Right atrium auricular region (tissue), 2 donors: Measurements from ENCODE around the gene APOL2. TPM values are rescaled to one million over a fixed set of nuclear protein-coding genes. Genes with fewer than 3 reads are reported as not detected.

Experiments
- DNase-seq: peaks from one replicate; pipeline ENCODE4 v3.0.0-alpha.2; 2019; ENCODE audit warnings: low spot score
- H3K27ac ChIP-seq, 2 donors: fragments of 200-600 bp; sonication (generic); 1 replicate in 1 of 2; 2 replicates in 1 of 2; pipeline ENCODE4 v1.5.1; 2016 to 2019
- H3K27me3 ChIP-seq, 2 donors: fragments of 200-600 bp; sonication (generic); one replicate each; pipeline versions ENCODE4 v1.5.1 to v1.6.0; 2017 to 2019
- H3K36me3 ChIP-seq: fragments of 200-600 bp; sonication (generic); one replicate; pipeline ENCODE4 v1.5.1; 2016
- H3K4me1 ChIP-seq, 2 donors: fragments of 200-600 bp; sonication (generic); one replicate each; pipeline versions ENCODE4 v1.5.1 to v1.6.0; 2017 to 2019
- H3K4me3 ChIP-seq, 2 donors: fragments of 200-600 bp; sonication (generic); 1 replicate in 1 of 2; 2 replicates in 1 of 2; pipeline ENCODE4 v1.5.1; 2017 to 2019; ENCODE audit warnings: mild to moderate bottlenecking in 1 of 2, moderate library complexity in 1 of 2
- H3K9me3 ChIP-seq, 2 donors: fragments of 200-600 bp; sonication (generic); one replicate each; pipeline ENCODE4 v1.5.1; 2019
- total RNA-seq, 2 donors: library from RNA; depleted of rRNA; stranded (reverse); fragments of >200 nt; gene quantifications; one replicate each; pipeline ENCODE4 v1.1.0, GENCODE V29; 2016
- TF ChIP-seq, protein P1 (sequence below), 2 donors: fragments of 200-600 bp; sonication (generic); IDR thresholded peaks; one replicate each; pipeline ENCODE4 v1.5.1; 2019; ENCODE audit warnings: antibody characterized with exemption in 2 of 2

APOL2 gene
- total RNA-seq, 2 donors from 2014 or later: 25.4 to 25.7 TPM

DNA sequence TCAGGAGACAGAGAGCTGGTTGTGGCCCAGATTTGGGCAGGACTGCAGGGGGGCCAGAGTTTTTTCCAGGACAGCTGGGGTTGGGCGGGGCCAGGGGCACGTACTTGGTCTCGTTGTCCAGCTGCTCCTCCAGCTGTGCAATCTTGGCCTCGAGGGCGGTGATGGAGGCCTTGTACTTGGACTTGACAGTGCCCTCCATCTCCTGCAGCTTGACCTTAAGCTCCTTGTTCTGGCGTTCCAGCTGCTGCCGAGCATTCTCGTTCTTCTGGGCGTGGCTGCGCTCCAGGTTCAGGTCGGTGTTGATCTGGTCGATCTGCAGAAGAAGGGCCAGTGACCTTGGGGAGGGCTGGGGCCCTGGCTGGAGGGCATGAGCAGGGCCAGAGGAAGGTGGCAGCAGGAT, 45.7 kb upstream of the APOL2 start:
- Histone ChIP-seq H3K27me3 (no peaks in the 10 kb centered on the region), H3K4me1 (peaks cover 0 to 13% of the 10 kb centered on the region in 2 donors), H3K36me3 (peaks cover 97% of the 10 kb centered on the region), H3K9me3 (no peaks in the 10 kb centered on the region), H3K4me3 (no peak overlapping the region), H3K27ac (peak overlapping the region; percentile 36 to 66)
- TF ChIP-seq, protein P1, sequence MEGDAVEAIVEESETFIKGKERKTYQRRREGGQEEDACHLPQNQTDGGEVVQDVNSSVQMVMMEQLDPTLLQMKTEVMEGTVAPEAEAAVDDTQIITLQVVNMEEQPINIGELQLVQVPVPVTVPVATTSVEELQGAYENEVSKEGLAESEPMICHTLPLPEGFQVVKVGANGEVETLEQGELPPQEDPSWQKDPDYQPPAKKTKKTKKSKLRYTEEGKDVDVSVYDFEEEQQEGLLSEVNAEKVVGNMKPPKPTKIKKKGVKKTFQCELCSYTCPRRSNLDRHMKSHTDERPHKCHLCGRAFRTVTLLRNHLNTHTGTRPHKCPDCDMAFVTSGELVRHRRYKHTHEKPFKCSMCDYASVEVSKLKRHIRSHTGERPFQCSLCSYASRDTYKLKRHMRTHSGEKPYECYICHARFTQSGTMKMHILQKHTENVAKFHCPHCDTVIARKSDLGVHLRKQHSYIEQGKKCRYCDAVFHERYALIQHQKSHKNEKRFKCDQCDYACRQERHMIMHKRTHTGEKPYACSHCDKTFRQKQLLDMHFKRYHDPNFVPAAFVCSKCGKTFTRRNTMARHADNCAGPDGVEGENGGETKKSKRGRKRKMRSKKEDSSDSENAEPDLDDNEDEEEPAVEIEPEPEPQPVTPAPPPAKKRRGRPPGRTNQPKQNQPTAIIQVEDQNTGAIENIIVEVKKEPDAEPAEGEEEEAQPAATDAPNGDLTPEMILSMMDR (IDR thresholded peaks at IDR 0.05): no peak
- DNase-seq: no peak

DNA sequence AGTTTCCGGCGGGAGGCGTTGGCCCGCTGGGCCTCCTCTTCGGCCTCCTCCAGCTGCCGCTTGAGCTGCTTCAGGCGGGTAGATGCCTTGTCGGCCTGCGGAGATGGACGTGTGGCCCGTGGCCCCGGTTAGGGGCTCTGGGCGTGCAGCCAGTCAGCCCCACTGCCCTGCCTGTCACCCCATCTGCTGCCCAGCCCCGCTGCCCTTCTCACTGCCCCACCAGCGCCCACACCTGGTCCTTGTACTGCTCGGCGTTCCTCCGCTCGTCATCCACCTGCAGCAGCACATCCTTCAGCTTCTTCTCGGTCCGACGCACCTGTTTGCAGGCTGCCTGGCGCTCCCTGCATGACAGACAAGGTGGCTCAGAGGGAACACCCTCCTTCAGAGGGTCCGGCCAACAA, 44.8 kb upstream of the APOL2 start:
- Histone ChIP-seq H3K9me3 (no peaks in the 10 kb centered on the region), H3K36me3 (peaks cover 89% of the 10 kb centered on the region)

DNA sequence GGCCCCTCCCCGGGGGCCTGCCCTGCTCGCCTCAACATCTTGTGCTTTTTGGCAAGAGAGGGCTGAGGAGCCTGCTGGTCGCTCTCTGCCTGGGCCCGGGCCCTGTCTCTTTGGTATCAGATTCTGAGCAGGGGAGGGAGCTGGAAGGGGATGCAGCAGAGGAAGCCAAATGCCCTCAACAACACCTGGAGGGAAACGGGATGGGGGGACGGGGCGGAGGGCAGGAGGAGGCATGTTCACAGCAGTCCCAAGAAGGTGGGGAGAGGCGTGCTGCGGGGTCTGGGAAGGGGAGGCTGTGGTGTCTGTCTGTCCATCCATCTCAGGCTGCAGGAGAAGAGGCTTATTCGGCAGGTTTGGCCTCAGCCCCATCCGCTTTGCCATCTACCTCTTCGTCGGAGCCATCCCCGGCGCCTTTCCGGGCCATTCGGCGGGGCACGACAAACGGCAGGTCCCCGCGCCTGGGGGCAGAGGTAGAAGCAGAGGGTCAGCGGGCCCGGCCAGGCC, 43.1 kb upstream of the APOL2 start:
- Histone ChIP-seq H3K4me1 (peaks cover 0 to 21% of the 10 kb centered on the region in 2 donors), H3K36me3 (peaks cover 71% of the 10 kb centered on the region), H3K9me3 (no peaks in the 10 kb centered on the region), H3K27ac (no peak overlapping the region), H3K27me3 (no peaks in the 10 kb centered on the region), H3K4me3 (no peak overlapping the region)
- DNase-seq: no peak
- TF ChIP-seq, protein P1 (IDR thresholded peaks at IDR 0.05): no peak

More for the DNA sequence above, 44.8 kb upstream of the APOL2 start:
- no peaks in the 10 kb centered on the region for H3K27me3 ChIP-seq
- no peak for DNase-seq
- TF ChIP-seq, protein P1 (IDR thresholded peaks at IDR 0.05): no peak
- no peak overlapping the region for H3K27ac ChIP-seq
- no peak overlapping the region for H3K4me3 ChIP-seq
- H3K4me1 ChIP-seq: peaks cover 0 to 13% of the 10 kb centered on the region in 2 donors

DNA sequence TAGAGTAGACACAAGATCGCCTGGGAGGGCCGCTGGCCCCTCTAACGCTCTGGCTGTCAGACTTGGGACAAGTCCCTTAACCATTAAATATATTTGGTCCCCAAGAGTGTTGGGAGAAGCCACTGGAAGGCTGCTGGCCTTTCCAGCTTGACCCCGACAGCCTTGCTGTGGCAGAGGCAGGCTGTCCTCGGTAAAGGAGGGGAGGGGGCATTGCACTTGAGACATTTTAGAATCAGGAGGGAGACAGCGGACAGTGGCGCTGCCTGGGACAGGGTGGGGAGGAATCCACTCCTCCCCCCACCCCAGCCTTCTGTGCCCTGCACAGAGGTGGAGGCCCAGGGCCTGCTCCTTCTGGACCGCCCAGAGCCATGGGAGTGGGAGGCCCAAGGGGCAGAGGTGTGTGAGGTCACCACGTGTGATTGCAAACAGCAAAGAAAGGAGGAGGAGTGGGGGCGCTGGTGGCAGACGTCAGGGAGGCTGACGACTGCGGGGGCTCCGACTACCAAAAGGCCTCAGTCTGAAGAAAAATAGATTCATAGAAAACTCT, 42.5 kb upstream of the APOL2 start:
- TF ChIP-seq, protein P1 (IDR thresholded peaks at IDR 0.05): no peak
- no peak overlapping the region for H3K4me3 ChIP-seq
- peaks cover 0 to 19% of the 10 kb centered on the region in 2 donors for H3K4me1 ChIP-seq
- no peak overlapping the region for H3K27ac ChIP-seq
- H3K27me3 ChIP-seq: no peaks in the 10 kb centered on the region
- H3K9me3 ChIP-seq: no peaks in the 10 kb centered on the region
- no peak for DNase-seq
- H3K36me3 ChIP-seq: peaks cover 66% of the 10 kb centered on the region

DNA sequence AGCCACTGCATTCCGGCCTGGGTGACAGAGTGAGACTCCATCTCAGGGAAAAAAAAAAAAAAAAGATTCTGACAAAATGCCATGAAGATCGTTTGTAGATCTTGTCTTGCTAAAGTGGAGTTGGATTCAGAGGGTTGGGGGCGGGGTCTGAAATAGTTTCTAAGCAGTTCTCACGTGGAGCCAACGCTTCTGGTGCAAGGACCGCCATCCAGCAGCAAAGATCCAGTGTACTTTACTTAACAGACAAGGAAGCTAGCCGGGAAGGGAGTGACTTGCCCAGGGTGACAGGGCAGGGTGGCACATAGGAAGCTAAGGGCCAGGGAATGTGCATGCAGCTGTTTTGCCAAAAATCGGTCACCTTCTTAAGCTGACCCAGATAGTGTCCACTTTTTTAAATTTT, 41.1 kb upstream of the APOL2 start:
- Histone ChIP-seq H3K36me3 (peaks cover 51% of the 10 kb centered on the region), H3K27ac (no peak overlapping the region)

More for the DNA sequence above, 41.1 kb upstream of the APOL2 start:
- no peak overlapping the region for H3K4me3 ChIP-seq
- no peaks in the 10 kb centered on the region for H3K27me3 ChIP-seq
- H3K9me3 ChIP-seq: no peaks in the 10 kb centered on the region
- DNase-seq: no peak
- TF ChIP-seq, protein P1 (IDR thresholded peaks at IDR 0.05): no peak
- H3K4me1 ChIP-seq: peaks cover 0 to 8% of the 10 kb centered on the region in 2 donors
